D721Med (cell line): ENCODE results near the gene KCNH2.

Source experiments
- DNase-seq: peaks from one replicate; pipeline ENCODE4 v3.0.0; 2011; ENCODE audit warnings: low spot score; ENCODE audit not compliant: insufficient read length
- FAIRE-seq: peaks from 2 replicates; lab custom pipeline; 2011; peaks lifted over from hg19 to GRCh38; lab: Jason Lieb, UNC
- CTCF ChIP-seq: IDR thresholded peaks from 2 replicates; pipeline ENCODE4 v1.5.1; 2012; ENCODE audit warnings: mild to moderate bottlenecking, control low read depth; ENCODE audit not compliant: insufficient read depth; ENCODE audit errors: missing control alignments

The KCNH2 gene

GRCh38 chr7:151007469-151007898 is 29.4 kb upstream of the KCNH2 start:
- no peak for DNase-seq

GRCh38 chr7:151006590-151007300 is 28.6 kb upstream of the KCNH2 start:
- TF ChIP-seq CTCF: no peak
- no peak for DNase-seq
- no peak for FAIRE-seq

More at GRCh38 chr7:151007469-151007898, 29.4 kb upstream of the KCNH2 start:
- TF ChIP-seq CTCF: no peak
- FAIRE-seq: no peak

GRCh38 chr7:151005566-151005965 is 27.4 kb upstream of the KCNH2 start:
- no peak for DNase-seq
- FAIRE-seq: no peak
- TF ChIP-seq CTCF: no peak

- DNase-seq: no peak
- no peak for TF ChIP-seq CTCF
- FAIRE-seq: no peak
These were observed 25.5 kb upstream of the KCNH2 start for GRCh38 chr7:151003572-151003971.

GRCh38 chr7:151001546-151001945 is 23.4 kb upstream of the KCNH2 start:
- no peak for DNase-seq
- no peak for TF ChIP-seq CTCF
- FAIRE-seq: no peak

- DNase-seq (no peak), FAIRE-seq (no peak)
- TF ChIP-seq CTCF: no peak
These were observed 22.9 kb upstream of the KCNH2 start for GRCh38 chr7:151000897-151001495.

- TF ChIP-seq CTCF: no peak
- FAIRE-seq: no peak
- no peak for DNase-seq
These were observed 21.5 kb upstream of the KCNH2 start for GRCh38 chr7:150999497-151000230.
